Keratinocyte (primary cell): ENCODE results near the gene JAZF1. TPM values are rescaled to one million over a fixed set of nuclear protein-coding genes. Genes with fewer than 3 reads are reported as not detected.

ENCODE experiments used
- DNase-seq: peaks from one replicate; pipeline ENCODE4 v3.0.0-alpha.2; 2011; ENCODE audit warnings: low read depth, missing footprints, low spot score
- FAIRE-seq: peaks from 2 replicates; lab custom pipeline; 2011; peaks lifted over from hg19 to GRCh38; lab: Jason Lieb, UNC
- H2AFZ ChIP-seq: 2 replicates; pipeline ENCODE4 v1.6.0; 2012; ENCODE audit warnings: low read length, control low read depth, inconsistent platforms; ENCODE audit not compliant: control insufficient read depth
- H3K27ac ChIP-seq: 2 replicates; pipeline ENCODE4 v1.5.1; 2011; ENCODE audit warnings: low read length; ENCODE audit not compliant: control insufficient read depth, insufficient read depth
- H3K27me3 ChIP-seq: 3 replicates; pipeline ENCODE4 v1.6.0; 2011; ENCODE audit warnings: low read length; ENCODE audit not compliant: control insufficient read depth, insufficient read depth; ENCODE audit errors: extremely low read depth
- H3K36me3 ChIP-seq, 2 experiments: 2 replicates in 1 of 2; 3 replicates in 1 of 2; pipeline ENCODE4 v1.5.1; 2011; ENCODE audit warnings: low read length in 2 of 2, mild to moderate bottlenecking in 1 of 2; ENCODE audit not compliant: control insufficient read depth in 2 of 2, insufficient read depth in 2 of 2; ENCODE audit errors: extremely low read depth in 1 of 2
- H3K4me1 ChIP-seq: 3 replicates; pipeline ENCODE4 v1.5.1; 2011; ENCODE audit warnings: low read length; ENCODE audit not compliant: control insufficient read depth, insufficient read depth; ENCODE audit errors: extremely low read depth
- H3K4me2 ChIP-seq: 3 replicates; pipeline ENCODE4 v1.6.0; 2011; ENCODE audit warnings: low read depth, low read length; ENCODE audit not compliant: control insufficient read depth, insufficient read depth; ENCODE audit errors: extremely low read depth
- H3K4me3 ChIP-seq, 3 experiments: fragments of 200-600 bp in 1 of 3; sonication (generic) in 1 of 3; 2 replicates in 2 of 3; 3 replicates in 1 of 3; pipeline ENCODE4 v1.5.1; 2011 to 2016; ENCODE audit warnings: low read length in 3 of 3, mild to moderate bottlenecking in 3 of 3, control low read depth in 2 of 3, inconsistent platforms in 1 of 3, low read depth in 1 of 3, mixed read lengths in 1 of 3, mixed run types in 1 of 3, moderate library complexity in 1 of 3; ENCODE audit not compliant: control insufficient read depth in 2 of 3, insufficient read depth in 2 of 3; ENCODE audit errors: extremely low read depth in 1 of 3
- H3K79me2 ChIP-seq: 2 replicates; pipeline ENCODE4 v1.6.0; 2012; ENCODE audit warnings: low read length; ENCODE audit not compliant: control insufficient read depth, insufficient read depth
- H3K9ac ChIP-seq: 3 replicates; pipeline ENCODE4 v1.6.0; 2011; ENCODE audit warnings: low read length; ENCODE audit not compliant: control insufficient read depth, insufficient read depth; ENCODE audit errors: extremely low read depth
- H3K9me1 ChIP-seq: 3 replicates; pipeline ENCODE4 v1.6.0; 2011; ENCODE audit warnings: low read length; ENCODE audit not compliant: control insufficient read depth, insufficient read depth; ENCODE audit errors: extremely low read depth
- H3K9me3 ChIP-seq: 2 replicates; pipeline ENCODE4 v1.5.1; 2012; ENCODE audit warnings: low read depth, low read length; ENCODE audit not compliant: control insufficient read depth
- H4K20me1 ChIP-seq: 3 replicates; pipeline ENCODE4 v1.6.0; 2011; ENCODE audit warnings: low read length; ENCODE audit not compliant: control insufficient read depth, insufficient read depth; ENCODE audit errors: extremely low read depth
- EZH2 ChIP-seq: IDR thresholded peaks from one replicate; pipeline ENCODE4 v1.6.1; 2012; ENCODE audit warnings: inconsistent platforms, mild to moderate bottlenecking, low read length, moderate library complexity
- dilution Hi-C: fragments of 300-500 bp; cut with MboI; formaldehyde crosslinking; loops from one replicate; pipeline ENCODE4 v1.7.0; 2020; ENCODE audit warnings: low sequenced_read_pairs; ENCODE audit not compliant: extremely low pct_ligation_motif_present
- polyA plus RNA-seq, 5 experiments: library from polyadenylated mRNA; depleted of rRNA in 3 of 5; stranded (reverse) in 3 of 5; stranded (forward) in 1 of 5; unstranded in 1 of 5; fragments of >200 nt; gene quantifications; 1 replicate in 1 of 5; 2 replicates in 3 of 5; 3 replicates in 1 of 5; pipeline versions ENCODE4 v1.2.1 to v1.2.3, GENCODE V29; 2011 to 2012; ENCODE audit warnings: missing spikeins in 2 of 5, low read depth in 1 of 5, low replicate concordance in 1 of 5
- TF ChIP-seq, protein P1 (sequence below), 3 experiments: IDR thresholded peaks in 1 of 3; conservative IDR thresholded peaks in 1 of 3; optimal IDR thresholded peaks in 1 of 3; 2 replicates in 2 of 3; 3 replicates in 1 of 3; pipeline versions ENCODE3 to v1.5.1; 2011; ENCODE audit warnings: low read length in 3 of 3, mild to moderate bottlenecking in 3 of 3, moderate library complexity in 2 of 3, control low read depth in 1 of 3, inconsistent platforms in 1 of 3; ENCODE audit not compliant: insufficient read depth in 2 of 3; ENCODE audit errors: extremely low read depth in 1 of 3

JAZF1 gene
- polyA plus RNA-seq, 1 donor (not counting 4 experiments of a cell fraction or from before 2014, with no cell fraction given) = 2.5 TPM

GRCh38 chr7:27842094-27842692 lies 338.4 kb downstream of the JAZF1 start:
- Histone ChIP-seq H3K9me1 (no peaks in the 10 kb centered on the region), H3K4me1 (peaks cover 7% of the 10 kb centered on the region), H3K36me3 (peaks cover 0 to 6% of the 10 kb centered on the region in 2 experiments), H3K9me3 (no peaks in the 10 kb centered on the region), H3K27ac (no peak overlapping the region), H3K79me2 (no peaks in the 10 kb centered on the region), H4K20me1 (no peaks in the 10 kb centered on the region), H3K4me2 (no peak overlapping the region), H3K27me3 (no peaks in the 10 kb centered on the region), H3K9ac (no peak overlapping the region), H2AFZ (no peak overlapping the region), H3K4me3 (no peak overlapping the region)
- FAIRE-seq (no peak), DNase-seq (no peak)
- TF ChIP-seq EZH2 = no peak
- TF ChIP-seq, protein P1, sequence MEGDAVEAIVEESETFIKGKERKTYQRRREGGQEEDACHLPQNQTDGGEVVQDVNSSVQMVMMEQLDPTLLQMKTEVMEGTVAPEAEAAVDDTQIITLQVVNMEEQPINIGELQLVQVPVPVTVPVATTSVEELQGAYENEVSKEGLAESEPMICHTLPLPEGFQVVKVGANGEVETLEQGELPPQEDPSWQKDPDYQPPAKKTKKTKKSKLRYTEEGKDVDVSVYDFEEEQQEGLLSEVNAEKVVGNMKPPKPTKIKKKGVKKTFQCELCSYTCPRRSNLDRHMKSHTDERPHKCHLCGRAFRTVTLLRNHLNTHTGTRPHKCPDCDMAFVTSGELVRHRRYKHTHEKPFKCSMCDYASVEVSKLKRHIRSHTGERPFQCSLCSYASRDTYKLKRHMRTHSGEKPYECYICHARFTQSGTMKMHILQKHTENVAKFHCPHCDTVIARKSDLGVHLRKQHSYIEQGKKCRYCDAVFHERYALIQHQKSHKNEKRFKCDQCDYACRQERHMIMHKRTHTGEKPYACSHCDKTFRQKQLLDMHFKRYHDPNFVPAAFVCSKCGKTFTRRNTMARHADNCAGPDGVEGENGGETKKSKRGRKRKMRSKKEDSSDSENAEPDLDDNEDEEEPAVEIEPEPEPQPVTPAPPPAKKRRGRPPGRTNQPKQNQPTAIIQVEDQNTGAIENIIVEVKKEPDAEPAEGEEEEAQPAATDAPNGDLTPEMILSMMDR (optimal IDR thresholded peaks at IDR 0.05 in 1 of 3, IDR thresholded peaks at IDR 0.05 in 1 of 3, conservative IDR thresholded peaks at IDR 0.05 in 1 of 3; ENCODE audit: extremely low read depth in 1 of 3, insufficient read depth in 2 of 3, low read length in 3 of 3) = no peak
- dilution Hi-C loops = no loop called here

GRCh38 chr7:27840760-27841364 lies 339.7 kb downstream of the JAZF1 start:
- Histone ChIP-seq H2AFZ (no peak overlapping the region), H3K36me3 (peaks cover 0 to 6% of the 10 kb centered on the region in 2 experiments), H3K9ac (no peak overlapping the region), H4K20me1 (no peaks in the 10 kb centered on the region), H3K27me3 (no peaks in the 10 kb centered on the region), H3K27ac (no peak overlapping the region), H3K4me2 (no peak overlapping the region), H3K4me1 (no peaks in the 10 kb centered on the region), H3K9me3 (no peaks in the 10 kb centered on the region), H3K79me2 (no peaks in the 10 kb centered on the region), H3K9me1 (no peaks in the 10 kb centered on the region), H3K4me3 (no peak overlapping the region)
- dilution Hi-C loops = no loop called here
- FAIRE-seq (no peak), DNase-seq (no peak)
- no peak for TF ChIP-seq EZH2
- TF ChIP-seq, protein P1 (optimal IDR thresholded peaks at IDR 0.05 in 1 of 3, IDR thresholded peaks at IDR 0.05 in 1 of 3, conservative IDR thresholded peaks at IDR 0.05 in 1 of 3; ENCODE audit: extremely low read depth in 1 of 3, insufficient read depth in 2 of 3, low read length in 3 of 3) = no peak
